H1 (cell line): ENCODE data around the gene PSMD13. TPM values are rescaled to one million over a fixed set of nuclear protein-coding genes. Genes with fewer than 3 reads are reported as not detected.

ENCODE experiments used
- RBBP5 ChIP-seq: IDR thresholded peaks from 2 replicates; pipeline ENCODE4 v1.7.1; 2012; ENCODE audit warnings: low read depth, mild to moderate bottlenecking, inconsistent platforms, low read length, moderate library complexity, borderline replicate concordance
- polyA plus RNA-seq, 7 experiments: library from polyadenylated mRNA; depleted of rRNA in 3 of 7; stranded (reverse) in 5 of 7; unstranded in 2 of 7; fragments of >200 nt in 5 of 7; fragments of 200-250 nt in 2 of 7; gene quantifications; 1 replicate in 5 of 7; 2 replicates in 1 of 7; 4 replicates in 1 of 7; pipeline versions ENCODE4 v1.2.1 to v1.2.3, GENCODE V29; 2011 to 2013; ENCODE audit warnings: missing spikeins in 2 of 7, mixed read lengths in 2 of 7
- total RNA-seq: library from RNA; stranded (reverse); fragmentation: NEBNext Ultra II Directional; extraction: Animal tissue kit (Norgen Biotek cat#: 25700); gene quantifications from 2 replicates; pipeline ENCODE4 v1.2.1, GENCODE V29; 2021

Gene PSMD13
- total and polyA plus RNA-seq, 2 of the 8 experiments (the other 6 are each of a cell fraction or from before 2014, with no cell fraction given): 121 to 141 TPM

DNA sequence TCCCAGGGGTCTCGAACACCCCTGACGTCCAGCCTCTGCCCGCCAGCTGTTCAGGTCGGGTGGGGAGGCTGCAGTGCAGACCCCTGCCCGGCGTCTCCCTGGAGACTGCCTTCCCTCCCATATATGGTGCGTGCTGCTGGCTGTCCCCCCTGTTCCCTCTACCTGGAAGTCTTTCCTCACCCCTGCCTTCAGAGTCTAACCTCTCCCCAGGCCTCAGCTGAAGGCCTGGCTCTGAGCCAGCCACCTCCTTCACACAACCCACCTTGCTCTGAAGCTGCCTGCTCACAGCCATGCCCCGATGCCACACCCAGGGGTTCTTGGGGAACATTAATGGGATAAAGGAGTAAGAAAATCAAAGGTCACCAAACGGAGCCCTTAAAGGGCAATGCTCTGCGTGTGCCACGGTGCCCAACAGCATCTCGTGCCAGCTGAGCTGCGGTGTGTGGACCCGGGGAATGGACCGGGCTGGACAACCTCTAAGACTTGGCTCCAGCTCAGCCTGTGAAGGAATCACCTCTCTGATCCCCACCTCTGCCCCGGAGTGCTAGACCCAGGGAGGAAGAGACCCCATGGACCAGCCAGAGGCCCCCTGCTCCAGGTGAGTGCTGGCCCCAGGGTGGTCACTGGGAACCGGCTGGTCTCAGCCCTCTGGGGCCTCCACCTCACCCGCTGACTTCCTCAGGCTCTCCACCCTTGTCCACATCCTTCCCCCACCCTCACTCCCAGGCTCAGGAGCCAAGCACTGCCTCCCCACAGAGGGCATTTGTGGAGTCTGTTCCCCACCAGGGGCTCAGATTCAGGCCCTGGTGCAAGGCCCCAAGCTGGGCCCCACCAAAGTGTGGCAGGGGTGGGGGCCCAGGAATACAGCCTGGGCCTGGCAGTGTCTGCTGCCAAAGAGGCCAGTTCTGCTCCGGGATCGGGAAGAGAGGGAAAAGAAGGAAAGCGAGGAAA lies 41.5 kb downstream of the PSMD13 start, which contains the start of gene NLRP6 (continued):
- no peak for TF ChIP-seq RBBP5
